H4 (cell line): ENCODE measurements around the gene AGXT2. TPM values are rescaled to one million over a fixed set of nuclear protein-coding genes. Genes with fewer than 3 reads are reported as not detected.

Source experiments
- DNase-seq: peaks from one replicate; pipeline ENCODE4 v3.0.0-alpha.2; 2015; ENCODE audit warnings: low spot score
- total RNA-seq: library from RNA; depleted of rRNA; stranded (reverse); fragments of >200 nt; shearing (Covaris generic); gene quantifications from 2 replicates; pipeline ENCODE4 v1.2.3, GENCODE V29; 2014; rRNA removed

Gene AGXT2
- total RNA-seq, 1 experiment from 2014 or later, result not detected

DNA sequence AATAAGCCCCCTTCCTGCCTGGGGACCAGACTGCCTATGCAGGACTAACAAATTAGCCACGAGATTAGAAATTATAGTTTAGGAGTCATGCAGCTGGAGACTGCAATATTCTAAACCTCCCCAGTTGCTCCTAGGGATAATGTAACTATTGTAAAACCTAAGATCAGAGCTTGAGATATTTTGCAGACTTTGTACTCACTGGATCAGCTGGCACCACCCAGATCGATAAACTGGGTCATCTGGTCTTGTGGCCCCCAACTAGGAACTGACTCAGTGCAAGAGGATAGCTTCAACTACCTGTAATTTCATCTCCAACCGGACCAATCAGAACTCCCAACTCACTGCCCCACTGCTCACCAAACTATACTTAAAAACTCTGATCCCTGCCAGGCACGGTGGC, 80.2 kb downstream of the AGXT2 start:
- DNase-seq, result no peak

DNA sequence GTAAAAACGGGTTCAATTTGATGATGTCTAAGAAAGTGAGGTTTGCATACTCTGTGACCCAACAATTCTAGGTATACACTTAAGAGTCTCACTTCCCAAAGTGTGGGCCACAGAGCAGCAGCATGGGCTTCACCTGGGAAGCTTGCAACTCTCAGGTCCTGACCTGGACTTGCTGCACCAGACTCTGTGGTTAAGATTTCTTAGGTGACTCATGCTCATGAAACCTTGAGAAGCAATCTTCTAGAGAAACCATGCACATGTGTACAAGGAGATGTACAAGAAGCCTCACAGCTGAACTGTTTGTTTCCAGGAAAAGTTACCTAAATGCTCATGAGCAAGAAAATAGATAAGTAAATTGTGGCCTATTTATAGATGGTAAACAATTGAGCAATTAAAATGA, 88.4 kb downstream of the AGXT2 start:
- peak; percentile 36 for DNase-seq

DNA sequence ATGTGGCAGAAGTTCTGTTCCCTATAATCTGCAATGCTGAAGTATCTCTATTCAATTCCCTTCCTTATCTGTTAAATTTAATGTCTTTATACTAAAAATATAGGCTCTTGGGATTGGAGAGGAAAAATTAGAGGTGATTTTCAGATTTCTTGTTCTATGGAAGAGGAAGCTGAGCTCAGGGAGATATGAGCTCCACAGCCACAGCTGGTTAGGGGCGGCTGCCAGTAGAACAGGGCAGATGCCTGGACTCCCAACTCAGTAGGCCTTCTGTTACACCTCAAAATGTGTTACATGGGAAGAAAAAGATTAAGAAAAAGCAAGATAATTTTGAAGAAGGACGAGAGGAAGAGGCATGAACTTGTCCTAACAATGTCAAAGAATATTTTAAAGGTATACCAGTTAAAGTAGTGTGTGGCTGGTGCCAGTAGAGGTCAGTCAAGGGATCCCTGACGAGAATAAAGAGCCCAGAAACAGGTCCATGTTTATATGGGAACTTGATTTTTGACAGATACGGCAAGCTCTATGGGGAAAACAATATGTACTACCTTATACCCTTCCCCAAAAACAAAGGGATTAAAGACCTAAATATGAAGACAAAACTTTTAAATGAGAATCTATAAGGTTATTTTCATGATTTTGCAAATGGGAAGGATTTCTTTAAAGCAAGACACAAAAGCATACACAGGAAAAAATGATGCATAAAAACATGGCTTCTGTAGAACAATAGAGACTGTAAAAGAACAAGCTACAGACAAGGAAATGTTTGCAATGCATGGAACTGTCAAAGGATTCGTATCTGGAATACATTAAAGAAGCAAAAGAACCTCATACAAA, 89.7 kb downstream of the AGXT2 start:
- peak; percentile 21 for DNase-seq

DNA sequence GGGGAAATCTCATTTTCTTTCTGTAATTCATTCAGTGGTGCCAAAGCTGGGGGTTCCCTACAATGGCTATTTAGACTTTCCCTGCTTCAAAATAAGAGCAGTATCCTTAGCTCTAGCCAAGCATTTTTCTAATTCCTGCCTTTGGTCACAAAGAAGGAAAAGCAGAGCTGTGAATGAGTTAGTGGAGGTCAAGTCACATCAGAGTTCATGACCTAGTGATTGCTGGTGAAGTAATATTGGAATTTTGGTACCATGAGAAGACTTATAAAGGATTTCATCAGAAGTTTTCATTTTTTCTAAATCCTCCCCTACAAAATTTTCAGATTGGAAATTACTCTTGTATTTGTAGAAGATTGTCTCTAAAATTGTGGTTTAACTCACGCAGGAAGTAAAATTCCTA, 90.4 kb downstream of the AGXT2 start:
- DNase-seq, result no peak

Other genes starting within 250 kb of the AGXT2 start
- gene TTC23L, start 208.8 kb downstream of the AGXT2 start, total RNA-seq, result 0.06 TPM in 1 of 2 replicates, not detected in the other
- gene RAD1, start 132.4 kb downstream of the AGXT2 start, total RNA-seq, result 48.3 and 78.0 TPM in 2 replicates
- 90.8 and 101 TPM in 2 replicates for gene BRIX1, start 132.2 kb downstream of the AGXT2 start, total RNA-seq
- gene DNAJC21, start 118.4 kb downstream of the AGXT2 start, total RNA-seq, result 25.6 and 29.5 TPM in 2 replicates
- gene PRLR, start 182.5 kb upstream of the AGXT2 start, total RNA-seq, result 0.12 and 1.1 TPM in 2 replicates